DMS 273 (cell line): ENCODE results near the gene FCRLA.
A peak's percentile ranks its signal among the peaks of the same experiment; 100 is the strongest.
"Not testable (repeated sequence)": the region's sequence is repeated elsewhere in the genome, so short reads cannot be mapped to it uniquely, and the experiment has no call there.

Source experiments
- DNase-seq: peaks from one replicate; lab custom pipeline; 2025; ENCODE audit not compliant: unreplicated experiment; lab: John Stamatoyannopoulos, UW

FCRLA gene

DNA sequence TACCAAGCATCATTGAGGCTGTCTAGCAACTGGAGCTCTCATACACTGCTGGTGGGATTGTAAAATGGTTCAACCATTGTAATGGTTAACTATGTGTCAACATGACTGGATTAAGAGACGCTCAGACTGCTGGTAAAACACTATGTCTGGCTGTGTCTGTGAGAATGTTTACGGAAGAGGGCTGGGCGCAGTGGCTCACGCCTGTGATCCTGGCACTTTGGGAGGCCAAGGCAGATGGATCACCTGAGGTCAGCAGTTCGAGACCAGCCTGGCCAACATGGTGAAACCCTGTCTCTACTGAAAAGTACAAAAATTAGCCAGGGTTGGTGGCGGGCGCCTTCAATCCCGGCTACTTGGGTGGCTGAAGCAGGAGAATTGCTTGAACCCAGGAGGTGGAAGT lies 4.8 kb upstream of the FCRLA start:
- DNase-seq: no peak

DNA sequence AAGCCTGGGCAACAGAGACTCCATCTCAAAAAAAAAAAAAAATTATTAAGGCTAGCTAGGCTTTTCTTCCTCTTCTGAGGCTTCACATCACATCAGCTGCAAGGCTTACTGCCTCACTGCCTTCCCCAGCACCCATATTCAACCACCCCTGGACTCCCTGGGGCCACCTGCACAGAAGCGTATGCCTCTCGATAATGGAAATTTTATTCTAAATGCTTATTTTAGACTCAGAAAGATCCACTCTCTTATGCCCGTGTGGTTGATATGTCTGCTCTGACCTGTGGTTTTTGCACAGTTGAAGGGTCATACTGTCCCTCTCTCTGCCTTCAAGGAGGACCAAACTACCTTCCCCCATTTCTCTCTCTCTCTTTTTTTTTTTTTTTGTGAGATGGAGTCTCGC lies 1.5 kb upstream of the FCRLA start:
- no peak for DNase-seq

DNA sequence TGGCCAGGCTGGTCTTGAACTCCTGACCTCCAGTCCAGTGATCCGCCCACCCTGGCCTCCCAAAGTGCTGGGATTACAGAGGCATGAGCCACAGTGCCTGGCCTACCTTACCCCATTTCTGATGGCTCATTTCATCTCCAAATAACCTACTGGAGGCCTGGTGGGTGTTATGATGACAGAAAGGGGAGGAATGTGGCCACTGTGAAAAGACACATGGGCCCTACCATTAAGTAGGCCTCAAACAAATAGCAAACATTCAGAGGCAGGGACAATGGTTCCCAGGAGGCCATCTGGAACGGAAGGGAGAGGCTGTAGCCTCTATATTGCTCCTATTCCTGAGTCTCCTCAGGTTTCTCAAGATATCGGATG lies 932 bp upstream of the FCRLA start:
- DNase-seq: no peak

GRCh38 chr1:161707503-161707902 lies 474 bp downstream of the FCRLA start:
- no peak for DNase-seq

GRCh38 chr1:161709373-161709772 lies 2.3 kb downstream of the FCRLA start:
- DNase-seq: no peak

GRCh38 chr1:161710560-161710959 lies 3.5 kb downstream of the FCRLA start:
- no peak for DNase-seq

DNA sequence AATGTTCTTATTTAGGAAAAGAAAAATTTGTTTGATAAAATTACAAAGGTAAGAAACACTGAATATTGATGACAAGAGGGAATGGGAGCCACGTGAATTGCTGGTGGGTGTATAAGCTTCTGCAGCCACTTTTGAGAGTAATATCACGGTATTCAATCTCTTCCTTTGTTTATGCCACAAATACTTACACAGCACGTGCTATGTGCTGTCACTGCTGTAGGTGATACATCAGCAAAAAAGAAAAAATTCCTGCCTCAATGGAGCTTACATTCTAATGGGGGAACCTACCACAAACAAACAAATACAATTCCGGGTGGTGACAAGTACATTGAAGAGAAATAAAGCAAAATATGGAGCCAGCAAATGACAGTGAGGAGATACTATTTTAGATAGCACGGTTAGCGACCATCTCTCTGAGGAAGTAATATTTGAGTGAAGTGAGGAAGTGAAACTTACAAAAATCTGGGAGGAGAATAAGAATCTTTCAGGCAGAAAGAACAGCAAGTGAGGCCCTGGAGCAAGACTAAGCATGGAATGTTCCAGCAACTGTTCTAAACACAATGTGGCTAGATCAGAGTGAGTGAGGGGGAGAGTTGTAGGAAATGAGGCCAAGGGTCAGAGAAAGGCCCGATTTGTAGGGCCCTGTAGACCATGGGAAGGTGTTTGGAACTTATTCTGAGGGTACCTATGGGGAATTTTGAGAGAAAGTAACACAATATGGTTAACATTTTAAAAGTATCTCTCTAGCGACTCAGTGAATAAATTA lies 11.7 kb downstream of the FCRLA start:
- no peak for DNase-seq

- no peak for DNase-seq
Observed at GRCh38 chr1:161719325-161719611, 12.2 kb downstream of the FCRLA start.

- DNase-seq: no peak
Observed at GRCh38 chr1:161720422-161720821, 13.4 kb downstream of the FCRLA start.

DNA sequence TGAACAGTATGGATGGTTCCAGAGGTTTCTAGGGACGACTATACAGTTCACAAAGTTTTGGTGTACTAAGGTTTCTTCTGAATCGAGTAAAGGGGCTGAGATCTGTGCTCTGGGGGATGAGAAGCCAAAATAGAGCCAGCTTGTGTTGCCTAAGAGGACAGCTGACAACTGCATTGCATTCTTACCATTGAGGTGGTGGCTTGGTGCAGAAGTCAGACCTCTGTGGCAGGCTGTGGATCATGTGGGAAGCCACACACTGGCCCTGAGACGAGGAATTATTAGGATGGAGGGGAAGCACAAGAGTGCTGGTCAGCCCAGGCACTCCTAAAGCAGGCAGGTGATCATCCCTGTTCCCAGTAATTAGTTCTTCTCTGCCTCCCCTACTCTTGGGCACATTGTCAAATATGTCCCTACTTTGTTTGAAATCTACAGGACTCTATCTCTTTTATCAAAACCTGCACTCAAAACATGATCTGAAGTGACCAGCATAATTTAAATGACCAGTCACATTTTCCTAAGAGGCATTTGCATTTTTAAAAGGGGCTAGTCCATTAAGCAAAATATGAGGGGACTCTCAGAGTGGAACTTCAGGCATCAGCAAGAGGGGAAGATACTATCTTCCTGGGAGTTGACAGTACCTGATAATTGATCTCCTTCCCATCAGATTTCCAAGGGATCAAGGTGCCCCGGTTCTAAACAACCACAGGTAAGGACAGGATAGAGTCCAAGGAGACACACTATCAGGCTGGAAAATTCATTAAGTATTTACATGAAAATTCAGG lies 14.1 kb downstream of the FCRLA start, which contains the start of gene FCRLB:
FCRLB (plus strand) TSS at position 589 of the 782 bp plus-strand sequence. CDS start 1,129 bp downstream, outside the sequence.
- DNase-seq: no peak

DNA sequence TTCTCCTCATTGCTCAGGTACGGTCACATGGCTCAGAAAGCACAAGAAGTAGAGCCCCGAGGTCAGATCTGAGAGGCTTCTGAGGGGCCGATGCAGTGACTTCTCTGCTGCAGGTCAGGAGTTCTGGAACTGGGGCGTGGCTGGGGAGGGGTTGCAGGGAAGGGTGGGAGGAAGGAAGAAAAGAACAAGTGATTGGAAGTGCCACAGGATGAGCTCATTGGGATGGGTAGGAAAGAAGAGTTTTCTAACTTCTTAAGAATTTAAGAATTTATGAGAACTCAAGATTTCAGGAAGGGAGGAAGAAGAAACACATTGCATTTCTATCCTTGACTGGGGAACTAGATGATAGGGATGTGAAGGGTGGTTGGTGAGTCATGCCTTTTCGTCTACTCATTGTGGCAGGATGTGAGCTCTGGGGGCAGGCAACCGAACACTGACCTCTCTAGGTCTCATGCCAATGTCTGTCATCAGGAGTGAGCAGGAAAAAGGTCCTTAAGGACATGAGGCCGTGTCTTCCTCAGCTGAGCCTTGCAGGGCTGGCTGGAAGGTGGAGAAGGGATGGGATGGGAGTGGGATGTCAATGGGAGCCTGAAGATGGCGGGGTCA lies 14.8 kb downstream of the FCRLA start:
- DNase-seq: no peak

DNA sequence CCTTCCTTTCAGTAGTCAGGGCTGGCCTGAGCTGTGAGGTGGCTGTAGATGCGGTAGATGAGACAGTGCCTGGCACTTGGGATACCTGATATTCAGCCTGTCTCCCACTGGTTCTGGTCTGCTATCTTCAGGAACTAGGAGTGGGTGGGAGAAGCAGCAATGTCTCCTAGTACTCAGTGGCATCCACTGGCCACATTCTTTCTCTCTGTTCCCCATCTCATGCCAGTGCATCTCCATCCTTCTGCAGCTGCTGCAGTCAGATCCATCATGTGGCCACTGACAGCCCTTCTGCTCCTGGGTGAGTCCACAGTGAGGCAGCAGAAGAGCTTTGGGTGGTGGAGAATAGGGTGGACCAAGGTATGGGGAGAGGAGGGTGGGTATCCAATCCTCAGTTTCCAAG lies 15.4 kb downstream of the FCRLA start:
- DNase-seq: no peak

DNA sequence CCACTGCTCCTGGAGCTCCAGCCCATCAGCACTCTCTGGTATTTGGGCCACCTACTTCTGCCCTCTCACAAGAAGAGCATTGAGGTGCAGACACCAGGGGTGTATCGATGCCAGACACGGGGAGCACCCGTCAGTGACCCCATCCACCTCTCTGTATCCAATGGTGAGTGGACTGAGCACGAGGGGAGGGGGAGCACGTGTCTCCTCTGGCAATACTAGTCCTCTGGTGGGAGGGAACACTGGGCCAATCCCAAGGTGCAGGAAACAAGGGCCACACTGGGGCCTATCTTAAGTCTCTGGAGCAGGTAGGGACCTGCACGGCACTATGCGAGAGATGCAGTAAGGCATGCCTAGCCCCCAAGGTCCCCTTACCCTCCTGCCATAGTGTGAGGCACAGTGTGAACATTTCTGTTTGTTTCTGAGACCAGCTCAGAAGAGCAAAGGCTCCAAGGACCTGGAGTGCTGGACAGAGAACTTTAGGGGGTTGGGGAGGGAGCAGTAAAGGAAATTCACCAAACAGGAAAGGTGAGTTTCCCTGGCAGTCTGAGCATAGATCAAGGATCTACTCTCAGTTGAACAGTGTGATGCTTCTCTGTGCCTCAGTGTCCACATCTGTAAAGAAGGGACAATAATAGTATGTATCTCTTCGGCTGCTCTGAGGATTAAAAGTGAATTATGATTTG lies 16.6 kb downstream of the FCRLA start:
- DNase-seq: no peak

DNA sequence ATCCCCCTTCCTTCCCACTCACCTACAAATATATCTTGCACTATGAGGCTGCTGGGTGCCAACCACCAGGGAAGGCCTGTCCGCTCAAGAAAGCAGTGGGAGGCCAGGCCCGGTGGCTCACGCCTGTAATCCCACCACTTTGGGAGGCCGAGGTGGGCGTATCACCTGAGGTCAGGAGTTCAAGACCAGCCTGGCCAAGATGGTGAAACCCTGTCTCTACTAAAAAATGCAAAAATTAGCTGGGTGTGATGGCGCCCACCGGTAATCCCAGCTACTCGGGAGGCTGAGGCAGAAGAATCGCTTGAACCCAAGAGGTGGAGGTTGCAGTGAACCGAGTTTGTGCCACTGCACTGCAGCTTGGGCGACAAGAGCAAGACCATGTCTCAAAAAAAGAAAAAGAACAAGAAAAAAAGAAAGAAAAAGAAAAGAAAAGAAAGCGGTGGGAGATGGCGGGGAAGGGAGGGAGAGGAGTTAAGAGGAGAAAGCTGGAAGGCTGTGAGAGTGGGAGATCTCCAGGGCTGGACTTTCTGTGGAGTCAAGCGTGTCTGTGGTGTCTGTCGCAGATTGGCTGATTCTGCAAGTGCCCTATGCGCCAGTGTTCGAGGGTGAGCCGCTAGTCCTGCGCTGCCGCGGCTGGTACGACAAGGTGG lies 18.4 kb downstream of the FCRLA start:
- DNase-seq: not testable (repeated sequence)

- DNase-seq: peak; percentile 85
Observed at GRCh38 chr1:161725908-161726472, 19.0 kb downstream of the FCRLA start.

- DNase-seq: peak; percentile 91
Observed at GRCh38 chr1:161726473-161727255, 19.6 kb downstream of the FCRLA start.

DNA sequence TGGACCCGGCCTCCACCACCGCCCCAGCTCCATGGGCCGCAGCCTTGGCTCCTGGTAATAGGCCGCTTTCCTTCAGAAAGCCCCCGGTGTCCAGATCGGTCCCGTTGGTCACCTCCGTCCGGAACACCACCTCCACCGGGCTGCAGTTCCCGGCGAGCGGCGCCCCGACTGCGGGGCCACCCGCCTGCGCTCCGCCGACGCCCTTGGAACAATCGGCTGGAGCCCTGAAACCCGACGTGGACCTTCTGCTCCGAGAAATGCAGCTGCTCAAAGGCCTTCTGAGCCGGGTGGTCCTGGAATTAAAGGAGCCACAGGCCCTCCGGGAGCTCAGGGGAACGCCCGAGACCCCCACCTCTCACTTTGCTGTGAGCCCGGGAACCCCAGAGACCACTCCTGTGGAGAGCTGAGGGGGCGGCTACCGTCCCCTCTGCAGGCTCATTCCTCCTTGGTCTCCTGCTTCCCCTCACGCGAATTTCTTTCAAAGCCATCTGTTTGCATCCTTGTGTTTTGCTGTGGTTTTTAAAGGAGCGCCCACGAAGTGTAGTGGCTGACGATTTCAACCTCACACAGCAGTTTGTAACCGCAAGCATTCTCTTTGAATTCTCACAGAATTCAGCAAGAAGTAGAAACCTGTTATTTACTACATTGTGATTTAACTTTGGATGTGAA lies 20.4 kb downstream of the FCRLA start:
- peak; percentile 52 for DNase-seq

- DNase-seq: no peak
Observed at GRCh38 chr1:161728376-161729226, 21.6 kb downstream of the FCRLA start.
